Activated CD8-positive, alpha-beta memory T cell treated with anti-CD3 and anti-CD28 coated beads, Interleukin-2, amount 10 ng/mL, durations not matched to agents 7 days and 5 days (primary cell): Measurements from ENCODE around the gene IRAK2. TPM values are rescaled to one million over a fixed set of nuclear protein-coding genes. Genes with fewer than 3 reads are reported as not detected.
A peak's percentile ranks its signal among the peaks of the same experiment; 100 is the strongest.

Experiments
- ATAC-seq: fragments of 150-1000 bp; cut with Tn5 transposase; one replicate; pipeline ENCODE4 v1.10.0; 2021; ENCODE audit warnings: moderate library complexity
- CTCF ChIA-PET: fragments of 350-600 bp; sonication (Branson Sonifier 250); formaldehyde crosslinking; loops from one replicate; lab custom pipeline; 2021; ENCODE audit warnings: antibody characterized with exemption; lab: Charles Lee
- DNase-seq: peaks from one replicate; pipeline ENCODE4 v3.0.0-alpha.2; 2020
- H3K27ac Mint-ChIP-seq: one replicate; pipeline ENCODE4 v1.8.0; 2021; ENCODE audit warnings: mild to moderate bottlenecking, mixed read lengths
- H3K27me3 Mint-ChIP-seq: one replicate; pipeline ENCODE4 v1.8.0; 2021; ENCODE audit warnings: mixed read lengths
- H3K36me3 Mint-ChIP-seq: one replicate; pipeline ENCODE4 v1.8.0; 2021; ENCODE audit warnings: mild to moderate bottlenecking, mixed read lengths
- H3K4me1 Mint-ChIP-seq: one replicate; pipeline ENCODE4 v1.8.0; 2021; ENCODE audit warnings: mixed read lengths
- H3K4me3 Mint-ChIP-seq: one replicate; pipeline ENCODE4 v1.8.0; 2021; ENCODE audit warnings: mild to moderate bottlenecking, moderate library complexity, mixed read lengths
- H3K9me3 Mint-ChIP-seq: one replicate; pipeline ENCODE4 v1.8.0; 2022; ENCODE audit warnings: low read depth, mixed read lengths
- total RNA-seq, 2 experiments: library from RNA; stranded (reverse); gene quantifications; one replicate each; pipeline ENCODE4 v1.2.3, GENCODE V29; 2021

IRAK2 gene
- total RNA-seq, 2 experiments from 2014 or later, result 3.0 to 9.1 TPM

- no peak for ATAC-seq
- Mint-ChIP-seq H3K36me3 (peaks cover 35% of the 10 kb centered on the region), H3K4me1 (peaks cover 47% of the 10 kb centered on the region), H3K27me3 (no peaks in the 10 kb centered on the region), H3K27ac (no peak overlapping the region), H3K9me3 (peaks cover 16% of the 10 kb centered on the region), H3K4me3 (no peak overlapping the region)
- CTCF ChIA-PET, result no interaction called here
- no peak for DNase-seq
Measured at GRCh38 chr3:10244009-10244408, 79.3 kb downstream of the IRAK2 start.

GRCh38 chr3:10245081-10245712 lies 80.5 kb downstream of the IRAK2 start:
- no peak overlapping the region for H3K27ac Mint-ChIP-seq
- DNase-seq (no peak), ATAC-seq (no peak)
- CTCF ChIA-PET, result no interaction called here
- H3K36me3 Mint-ChIP-seq, result peaks cover 41% of the 10 kb centered on the region
- no peaks in the 10 kb centered on the region for H3K27me3 Mint-ChIP-seq
- H3K9me3 Mint-ChIP-seq, result peaks cover 16% of the 10 kb centered on the region
- H3K4me3 Mint-ChIP-seq, result no peak overlapping the region
- H3K4me1 Mint-ChIP-seq, result peaks cover 51% of the 10 kb centered on the region

- Mint-ChIP-seq H3K27me3 (no peaks in the 10 kb centered on the region), H3K9me3 (peaks cover 16% of the 10 kb centered on the region), H3K4me1 (peaks cover 50% of the 10 kb centered on the region), H3K36me3 (peaks cover 57% of the 10 kb centered on the region), H3K27ac (peak overlapping the region; percentile 96), H3K4me3 (peak overlapping the region; percentile 98)
- CTCF ChIA-PET, result interaction anchor here (0.7 to 2.0 kb wide), 14 partner anchors 10 to 401 kb away, joined by 3 to 12 read pairs (median 4); partner anchors contain the start of genes CRELD1 and SEC13
- ATAC-seq (no peak), DNase-seq (no peak)
Measured at GRCh38 chr3:10247679-10248183, 83.0 kb downstream of the IRAK2 start.

- peaks cover 16% of the 10 kb centered on the region for H3K9me3 Mint-ChIP-seq
- peak within 1 kb of the TSS; percentile 96 for H3K27ac Mint-ChIP-seq
Measured at GRCh38 chr3:10248184-10248983, 83.7 kb downstream of the IRAK2 start, which contains the start of gene TATDN2. TATDN2 (plus strand) TSS chr3:10248459; CDS start chr3:10249201, 742 bp downstream.

GRCh38 chr3:10248984-10249748 lies 84.4 kb downstream of the IRAK2 start:
- DNase-seq (peak; percentile 77), ATAC-seq (peak; percentile 7)
- H3K36me3 Mint-ChIP-seq, result peaks cover 63% of the 10 kb centered on the region
- peak overlapping the region; percentile 95 for H3K27ac Mint-ChIP-seq
- H3K4me1 Mint-ChIP-seq, result peaks cover 51% of the 10 kb centered on the region
- H3K27me3 Mint-ChIP-seq, result no peaks in the 10 kb centered on the region
- peaks cover 13% of the 10 kb centered on the region for H3K9me3 Mint-ChIP-seq
- CTCF ChIA-PET, result interaction anchor here (1.8 to 2.3 kb wide), 3 partner anchors 14 to 72 kb away, joined by 10 to 12 read pairs (median 11); partner anchors contain the start of gene SEC13
- H3K4me3 Mint-ChIP-seq, result peak overlapping the region; percentile 98

More at GRCh38 chr3:10248184-10248983, 83.7 kb downstream of the IRAK2 start, which contains the start of gene TATDN2:
- CTCF ChIA-PET, result interaction anchor here (0.7 to 2.0 kb wide), 12 partner anchors 10 to 315 kb away, joined by 3 to 12 read pairs (median 4); partner anchors contain the start of genes CRELD1 and SEC13
- Mint-ChIP-seq H3K4me3 (peak within 1 kb of the TSS; percentile 98), H3K4me1 (peaks cover 48% of the 10 kb centered on the region), H3K27me3 (no peaks in the 10 kb centered on the region), H3K36me3 (peaks cover 61% of the 10 kb centered on the region)
- ATAC-seq, result peak; percentile 96
- peak; percentile 98 for DNase-seq

GRCh38 chr3:10249833-10250232 lies 85.1 kb downstream of the IRAK2 start:
- H3K4me3 Mint-ChIP-seq, result peak overlapping the region; percentile 98
- peaks cover 57% of the 10 kb centered on the region for H3K4me1 Mint-ChIP-seq
- no peaks in the 10 kb centered on the region for H3K27me3 Mint-ChIP-seq
- peak overlapping the region; percentile 95 for H3K27ac Mint-ChIP-seq
- no peak for DNase-seq
- no peak for ATAC-seq
- CTCF ChIA-PET, result interaction anchor here (2.3 kb wide), 1 partner anchor 13 kb away, joined by 11 read pairs; no protein-coding TSS in a partner anchor
- peaks cover 8% of the 10 kb centered on the region for H3K9me3 Mint-ChIP-seq
- H3K36me3 Mint-ChIP-seq, result peaks cover 63% of the 10 kb centered on the region

- no peaks in the 10 kb centered on the region for H3K27me3 Mint-ChIP-seq
- peaks cover 3% of the 10 kb centered on the region for H3K9me3 Mint-ChIP-seq
- peaks cover 62% of the 10 kb centered on the region for H3K4me1 Mint-ChIP-seq
- ATAC-seq, result no peak
- CTCF ChIA-PET, result interaction anchor here (2.3 kb wide), 1 partner anchor 12 kb away, joined by 11 read pairs; no protein-coding TSS in a partner anchor
- peak overlapping the region; percentile 71 for H3K27ac Mint-ChIP-seq
- peaks cover 65% of the 10 kb centered on the region for H3K36me3 Mint-ChIP-seq
- DNase-seq, result no peak
- peak overlapping the region; percentile 98 for H3K4me3 Mint-ChIP-seq
Measured at GRCh38 chr3:10251006-10251405, 86.3 kb downstream of the IRAK2 start.

- DNase-seq (no peak), ATAC-seq (no peak)
- CTCF ChIA-PET, result interaction anchor here (2.7 kb wide), 1 partner anchor 10 kb away, joined by 11 read pairs; no protein-coding TSS in a partner anchor
- H3K9me3 Mint-ChIP-seq, result no peaks in the 10 kb centered on the region
- no peak overlapping the region for H3K4me3 Mint-ChIP-seq
- H3K27me3 Mint-ChIP-seq, result no peaks in the 10 kb centered on the region
- H3K27ac Mint-ChIP-seq, result no peak overlapping the region
- H3K4me1 Mint-ChIP-seq, result peaks cover 59% of the 10 kb centered on the region
- H3K36me3 Mint-ChIP-seq, result peaks cover 71% of the 10 kb centered on the region
Measured at GRCh38 chr3:10253731-10254130, 89.0 kb downstream of the IRAK2 start.

GRCh38 chr3:10255835-10256234 lies 91.1 kb downstream of the IRAK2 start:
- Mint-ChIP-seq H3K4me1 (peaks cover 60% of the 10 kb centered on the region), H3K9me3 (no peaks in the 10 kb centered on the region), H3K27me3 (no peaks in the 10 kb centered on the region), H3K36me3 (peaks cover 70% of the 10 kb centered on the region), H3K27ac (no peak overlapping the region), H3K4me3 (no peak overlapping the region)
- CTCF ChIA-PET, result no interaction called here
- DNase-seq, result no peak
- no peak for ATAC-seq

GRCh38 chr3:10259036-10259435 lies 94.3 kb downstream of the IRAK2 start:
- no peaks in the 10 kb centered on the region for H3K27me3 Mint-ChIP-seq
- CTCF ChIA-PET, result no interaction called here
- H3K4me1 Mint-ChIP-seq, result peaks cover 60% of the 10 kb centered on the region
- H3K36me3 Mint-ChIP-seq, result peaks cover 73% of the 10 kb centered on the region
- no peak overlapping the region for H3K27ac Mint-ChIP-seq
- no peak overlapping the region for H3K4me3 Mint-ChIP-seq
- DNase-seq (no peak), ATAC-seq (no peak)
- no peaks in the 10 kb centered on the region for H3K9me3 Mint-ChIP-seq

GRCh38 chr3:10259798-10260197 lies 95.1 kb downstream of the IRAK2 start:
- no peak overlapping the region for H3K4me3 Mint-ChIP-seq
- H3K9me3 Mint-ChIP-seq, result no peaks in the 10 kb centered on the region
- no peak for ATAC-seq
- no peaks in the 10 kb centered on the region for H3K27me3 Mint-ChIP-seq
- CTCF ChIA-PET, result no interaction called here
- H3K4me1 Mint-ChIP-seq, result peaks cover 59% of the 10 kb centered on the region
- peaks cover 69% of the 10 kb centered on the region for H3K36me3 Mint-ChIP-seq
- DNase-seq, result no peak
- no peak overlapping the region for H3K27ac Mint-ChIP-seq

- H3K27ac Mint-ChIP-seq, result no peak overlapping the region
- CTCF ChIA-PET, result interaction anchor here (0.8 to 4.1 kb wide), 2 partner anchors 23 to 328 kb away, joined by 3 to 20 read pairs; no protein-coding TSS in a partner anchor
- no peaks in the 10 kb centered on the region for H3K9me3 Mint-ChIP-seq
- peaks cover 59% of the 10 kb centered on the region for H3K4me1 Mint-ChIP-seq
- DNase-seq (no peak), ATAC-seq (no peak)
- H3K27me3 Mint-ChIP-seq, result no peaks in the 10 kb centered on the region
- H3K36me3 Mint-ChIP-seq, result peaks cover 66% of the 10 kb centered on the region
- no peak overlapping the region for H3K4me3 Mint-ChIP-seq
Measured at GRCh38 chr3:10260211-10260701, 95.5 kb downstream of the IRAK2 start.
